ENCODE measurements around the gene ZNF629. TPM values are rescaled to one million over a fixed set of nuclear protein-coding genes. Genes with fewer than 3 reads are reported as not detected.

Gene ZNF629
- total RNA-seq, 1 donor from 2014 or later, result 5.2 TPM

- no peak for DNase-seq
Observed at GRCh38 chr16:30786115-30786935, 680 bp downstream of the ZNF629 start.

GRCh38 chr16:30785126-30786106 is 1.6 kb downstream of the ZNF629 start:
- no peak for DNase-seq

- DNase-seq, result no peak
Observed at GRCh38 chr16:30784215-30784614, 2.8 kb downstream of the ZNF629 start.

- DNase-seq, result no peak
Observed at GRCh38 chr16:30783280-30784109, 3.5 kb downstream of the ZNF629 start.

DNA sequence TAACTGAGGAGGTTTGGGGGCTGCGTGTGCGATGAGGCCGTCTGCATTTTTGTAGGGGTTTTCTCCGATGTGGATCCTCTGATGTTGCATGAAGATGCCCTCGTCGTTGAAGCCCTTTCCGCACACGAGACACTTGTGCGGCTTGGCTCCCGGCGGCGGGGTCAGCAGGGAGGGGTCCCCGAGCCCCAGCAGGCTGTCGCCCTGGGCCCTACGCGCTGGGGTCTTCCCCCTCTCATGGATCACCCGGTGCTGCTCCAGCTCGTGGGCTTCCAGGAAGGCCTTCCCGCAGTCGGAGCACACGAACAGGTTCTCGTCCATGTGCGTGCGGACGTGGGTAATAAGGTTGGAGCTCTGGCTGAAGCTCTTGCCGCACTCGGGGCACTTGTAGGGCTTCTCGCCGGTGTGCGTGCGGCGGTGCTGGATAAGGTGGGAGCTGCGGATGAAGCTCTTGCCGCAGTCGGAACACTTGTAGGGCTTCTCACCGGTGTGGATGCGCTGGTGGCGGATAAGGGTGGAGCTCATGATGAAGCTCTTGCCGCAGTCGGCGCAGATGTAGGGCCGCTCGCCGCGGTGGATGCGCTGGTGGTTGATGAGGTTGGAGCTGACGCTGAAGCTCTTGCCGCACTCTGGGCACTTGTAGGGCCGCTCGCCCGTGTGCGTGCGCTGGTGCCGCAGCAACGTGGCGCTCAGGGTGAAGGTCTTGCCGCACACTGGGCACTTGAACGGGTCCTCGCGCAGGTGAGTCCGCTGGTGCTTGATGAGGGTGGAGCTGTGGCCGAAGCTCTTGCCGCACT is 4.3 kb downstream of the ZNF629 start:
- DNase-seq, result no peak

GRCh38 chr16:30780549-30780948 is 6.5 kb downstream of the ZNF629 start:
- no peak for DNase-seq

DNA sequence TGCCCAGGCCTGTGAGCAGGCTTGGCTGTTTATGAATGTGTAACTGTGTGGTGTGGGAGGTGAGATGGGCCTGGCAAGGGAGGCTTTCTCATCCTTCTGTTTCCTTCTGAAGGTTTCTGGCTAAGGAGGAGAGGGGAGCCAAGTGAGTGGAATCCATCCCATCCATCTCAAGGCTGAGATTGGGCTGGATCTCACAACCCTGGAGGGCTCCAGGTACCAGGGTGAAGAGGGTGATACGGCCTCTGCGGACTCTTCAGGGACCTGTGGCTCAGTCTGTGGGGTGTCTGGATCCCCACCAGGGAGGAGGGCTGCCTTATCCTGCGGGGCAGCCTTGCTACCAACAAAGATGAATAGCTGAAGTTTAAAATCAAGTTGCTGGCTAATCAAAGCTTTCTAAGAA is 7.0 kb downstream of the ZNF629 start:
- DNase-seq, result no peak

DNA sequence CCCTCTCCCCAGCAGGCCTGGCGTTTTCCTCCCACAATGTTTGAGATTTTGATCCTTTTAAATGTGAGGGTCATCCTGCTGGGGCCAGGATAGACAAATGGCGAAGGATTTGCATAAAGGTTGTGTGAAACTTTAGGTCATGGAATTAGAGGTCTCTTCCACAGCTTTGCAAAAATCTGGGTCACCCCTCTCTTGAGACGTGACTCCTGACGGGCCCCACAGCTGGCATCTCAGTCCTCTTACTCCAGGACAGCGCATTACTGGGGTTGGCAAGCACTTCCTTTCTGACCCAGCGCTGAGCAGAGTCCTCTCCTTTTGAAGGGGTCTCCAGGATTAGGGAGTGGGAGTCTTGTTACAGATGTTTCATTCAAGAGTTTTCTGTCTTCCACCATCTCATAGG is 7.4 kb downstream of the ZNF629 start:
- no peak for DNase-seq

DNA sequence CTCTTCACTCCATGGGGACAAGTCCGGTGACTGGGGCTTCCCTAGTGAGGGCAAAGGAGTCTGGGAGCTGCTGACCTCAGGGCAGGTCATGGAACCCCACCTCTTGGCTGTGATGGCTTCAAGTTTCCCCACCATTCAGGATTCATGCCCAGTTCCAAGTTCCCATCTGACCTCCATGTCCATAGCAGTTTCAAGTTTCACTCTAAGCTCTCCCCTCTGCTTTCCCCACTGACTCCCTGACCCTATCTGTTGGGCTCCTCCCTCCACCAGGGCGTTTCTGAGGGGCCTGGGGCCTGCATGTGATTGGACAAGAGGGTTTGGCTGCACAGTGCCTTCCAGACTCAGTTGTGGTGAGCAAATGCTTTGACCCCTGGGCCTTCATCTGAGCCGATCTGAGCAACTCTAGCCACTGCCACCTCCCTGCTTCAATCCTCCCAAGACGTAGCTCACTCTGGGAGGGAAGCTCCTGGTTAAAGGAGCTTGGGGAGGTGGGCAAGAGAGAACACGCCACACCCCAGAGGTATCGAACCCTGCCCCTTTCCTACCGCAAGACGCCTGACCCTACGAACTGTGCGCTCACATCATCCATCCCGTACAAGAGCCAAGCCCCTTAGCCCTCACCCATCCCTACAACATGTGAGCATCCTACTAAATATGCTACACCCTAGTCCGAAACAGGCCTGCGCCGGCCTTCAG is 8.3 kb downstream of the ZNF629 start:
- no peak for DNase-seq

DNA sequence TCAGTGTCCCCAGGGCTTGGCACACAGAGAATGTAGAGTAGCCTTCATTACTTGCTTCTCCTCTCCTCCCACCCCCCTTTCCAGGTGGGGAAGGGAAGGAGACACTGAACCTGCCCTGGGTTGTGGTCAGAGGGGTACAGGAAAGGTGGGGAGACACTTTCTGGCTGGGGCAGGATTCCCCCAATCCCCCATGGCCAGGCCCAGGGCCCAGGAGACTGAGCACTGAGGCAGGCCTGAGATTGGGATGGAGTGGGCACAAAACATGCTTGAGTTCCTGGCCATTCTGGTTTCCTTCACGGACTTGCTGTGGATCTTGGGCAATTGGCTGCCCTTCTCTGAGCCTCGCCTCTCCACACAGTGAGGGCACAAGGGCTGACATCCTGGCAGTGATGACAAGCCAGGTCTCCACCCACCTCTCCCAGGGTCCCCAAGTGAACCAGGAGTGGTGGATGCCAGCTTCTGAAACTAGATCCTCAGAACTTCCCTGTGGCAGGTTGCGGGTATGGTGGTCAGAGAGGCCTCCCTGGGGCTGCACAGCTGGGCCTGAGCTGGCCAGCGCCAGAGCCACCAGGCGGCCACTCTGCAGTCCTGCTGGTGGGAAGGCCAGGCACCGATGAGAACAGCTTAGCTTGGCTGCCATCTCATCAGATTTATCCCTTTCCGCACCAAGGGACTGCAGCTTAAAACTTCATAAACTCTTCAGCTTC is 9.3 kb downstream of the ZNF629 start:
- no peak for DNase-seq

DNA sequence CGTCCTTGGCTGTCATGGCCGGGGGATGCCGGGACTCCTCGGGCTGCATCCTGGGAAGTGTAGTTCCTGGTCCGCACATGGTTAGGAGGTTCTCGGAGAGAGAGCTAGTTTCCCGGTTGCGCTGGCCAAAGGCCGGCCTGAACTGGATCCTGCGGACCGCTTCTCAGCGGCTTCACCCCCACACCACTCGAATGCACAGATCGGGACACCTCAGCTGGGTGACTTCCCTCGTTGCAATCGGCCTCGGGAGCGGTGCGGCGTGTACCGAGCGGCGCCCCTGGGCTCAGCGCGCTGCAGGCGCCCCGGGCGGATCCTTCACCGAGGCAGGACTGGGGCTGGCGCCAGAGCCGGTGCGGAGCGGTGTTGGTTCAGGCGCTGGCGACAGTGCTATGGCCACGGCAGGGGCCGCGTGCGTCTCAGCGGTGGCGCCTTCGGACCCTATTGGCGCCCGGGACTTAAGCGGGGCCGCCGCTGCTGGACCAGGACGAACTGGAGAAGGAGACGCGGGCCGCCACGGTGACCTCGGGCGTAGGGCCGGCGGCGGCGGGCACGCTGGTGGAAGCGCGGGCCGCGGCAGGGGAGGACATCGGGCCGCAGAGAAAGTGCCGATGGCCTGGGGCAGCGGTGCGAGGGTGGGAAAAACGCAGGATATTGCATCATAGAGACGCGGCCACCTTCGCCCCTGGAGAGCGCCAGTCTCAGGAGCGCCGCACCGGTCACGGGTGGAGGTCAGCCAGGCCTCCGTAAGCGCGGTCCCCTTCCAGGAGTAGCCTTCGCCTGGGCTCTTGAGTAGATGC is 11.4 kb downstream of the ZNF629 start:
- peak; percentile 57 for DNase-seq

DNA sequence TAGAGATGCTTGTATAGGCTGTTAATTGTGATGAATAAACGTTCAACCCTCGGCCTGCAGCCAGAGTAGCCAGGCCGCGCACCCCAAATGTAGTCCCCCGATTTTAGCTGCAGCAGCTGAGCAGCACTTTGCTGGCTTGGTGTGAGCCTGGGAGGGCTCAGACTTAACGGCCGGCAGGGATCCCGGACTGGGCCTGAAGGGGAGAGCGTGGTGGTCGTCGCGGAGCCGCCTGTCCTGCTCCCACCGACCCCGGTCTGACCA is 11.9 kb downstream of the ZNF629 start:
- no peak for DNase-seq

GRCh38 chr16:30774367-30775130 is 12.5 kb downstream of the ZNF629 start:
- DNase-seq, result no peak

- no peak for DNase-seq
Observed at GRCh38 chr16:30773826-30774225, 13.2 kb downstream of the ZNF629 start.

DNA sequence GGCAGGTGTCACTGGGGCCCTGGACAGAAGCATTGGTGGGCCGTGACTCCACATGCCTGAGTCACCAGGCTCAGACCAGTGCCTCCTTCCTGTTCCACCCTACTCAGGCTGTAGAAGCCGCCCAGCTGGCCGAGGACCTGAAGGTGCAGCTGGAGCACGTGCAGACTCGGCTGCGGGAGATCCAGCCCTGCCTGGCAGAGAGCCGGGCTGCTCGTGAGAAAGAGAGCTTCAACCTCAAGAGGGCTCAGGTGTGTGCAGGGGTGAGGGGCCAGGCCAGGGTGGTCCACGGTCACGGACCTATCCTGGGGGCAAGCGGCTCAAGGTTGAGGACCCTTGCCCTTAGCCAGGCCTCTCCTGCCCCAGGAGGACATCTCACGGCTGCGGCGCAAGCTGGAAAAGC is 15.3 kb downstream of the ZNF629 start:
- no peak for DNase-seq

- no peak for DNase-seq
Observed at GRCh38 chr16:30769379-30770089, 17.5 kb downstream of the ZNF629 start.

DNA sequence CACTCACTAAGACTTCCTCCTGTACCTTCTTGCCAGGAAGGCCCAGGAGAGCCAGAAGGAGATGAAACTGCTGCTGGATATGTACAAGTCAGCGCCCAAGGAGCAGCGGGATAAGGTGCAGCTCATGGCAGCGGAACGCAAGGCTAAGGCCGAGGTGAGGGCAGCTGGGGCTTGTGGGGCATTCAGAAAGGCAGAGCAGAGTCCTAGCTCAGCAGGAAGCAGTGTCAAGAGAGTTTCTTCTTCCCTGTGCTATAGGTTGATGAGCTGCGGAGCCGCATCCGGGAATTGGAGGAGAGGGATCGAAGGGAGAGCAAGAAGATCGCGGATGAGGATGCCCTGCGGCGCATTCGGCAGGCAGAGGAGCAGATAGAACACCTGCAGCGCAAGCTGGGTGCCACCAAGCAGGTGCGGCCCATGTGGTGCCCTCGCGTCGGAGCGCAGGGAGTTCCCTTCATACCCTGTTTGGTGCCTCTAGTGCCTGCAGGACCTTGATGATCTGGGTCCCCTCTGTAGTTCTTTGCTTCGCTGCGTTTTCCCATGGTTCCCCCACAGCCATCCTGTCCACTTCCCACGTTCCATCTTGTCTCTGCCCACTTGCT is 18.3 kb downstream of the ZNF629 start:
- DNase-seq, result no peak
